Colonic mucosa (tissue), 4 donors: Measurements from ENCODE around the gene PTN. TPM values are rescaled to one million over a fixed set of nuclear protein-coding genes. Genes with fewer than 3 reads are reported as not detected.
"Not testable (repeated sequence)": the region's sequence is repeated elsewhere in the genome, so short reads cannot be mapped to it uniquely, and the experiment has no call there.

Experiments
- DNase-seq: peaks from one replicate; pipeline ENCODE4 v3.0.0-alpha.2; 2020
- H3K27ac ChIP-seq: fragments of 200-600 bp; one replicate; pipeline ENCODE4 v1.8.0; 2021
- H3K27me3 ChIP-seq: fragments of 200-600 bp; one replicate; pipeline ENCODE4 v1.8.0; 2021
- H3K36me3 ChIP-seq: fragments of 200-600 bp; one replicate; pipeline ENCODE4 v1.8.0; 2021
- H3K4me1 ChIP-seq: fragments of 200-600 bp; one replicate; pipeline ENCODE4 v1.8.0; 2021; ENCODE audit warnings: mild to moderate bottlenecking
- H3K4me3 ChIP-seq: fragments of 200-600 bp; one replicate; pipeline ENCODE4 v1.8.0; 2021
- H3K9ac ChIP-seq, 2 donors: one replicate each; pipeline ENCODE4 v1.7.0; 2013; ENCODE audit warnings: control low read depth in 2 of 2, low read depth in 2 of 2, low read length in 2 of 2
- H3K9me3 ChIP-seq: fragments of 200-600 bp; one replicate; pipeline ENCODE4 v1.8.0; 2021
- CTCF ChIP-seq: fragments of 200-600 bp; IDR thresholded peaks from one replicate; pipeline ENCODE4 v1.8.0; 2022; ENCODE audit warnings: antibody characterized with exemption, mild to moderate bottlenecking
- intact Hi-C: fragments of 100-400 bp; cut with DNase I; formaldehyde crosslinking; loops from one replicate; pipeline ENCODE4 v1.14.1; 2022
- total RNA-seq, 2 donors: library from RNA; stranded (reverse); fragmentation: NEBNext Ultra II Directional in 1 of 2; extraction: Animal tissue kit (Norgen Biotek cat#: 25700) in 1 of 2; gene quantifications; one replicate each; pipeline ENCODE4 v1.2.1, GENCODE V29; 2021
- donor health status: healthy.
- donor health status: DM: no; HTN: no; CAD: no.
- donor health status: DM: no; HTN: no; CAD: no.

The PTN gene
- total RNA-seq, 2 donors from 2014 or later: 1.8 to 4.0 TPM

GRCh38 chr7:137266764-137267163 lies 76.8 kb downstream of the PTN start:
- Histone ChIP-seq H3K27ac (no peak overlapping the region), H3K36me3 (no peaks in the 10 kb centered on the region), H3K9me3 (no peaks in the 10 kb centered on the region), H3K27me3 (no peaks in the 10 kb centered on the region), H3K4me1 (no peaks in the 10 kb centered on the region), H3K4me3 (no peak overlapping the region), H3K9ac (no peak overlapping the region)
- DNase-seq: no peak
- intact Hi-C loops: no loop called here
- no peak for TF ChIP-seq CTCF

- H3K27ac ChIP-seq, DNase-seq, H3K9ac ChIP-seq, H3K27me3 ChIP-seq, H3K36me3 ChIP-seq, intact Hi-C loops, H3K4me1 ChIP-seq, H3K4me3 ChIP-seq, H3K9me3 ChIP-seq: not testable (repeated sequence)
These were observed 78.1 kb downstream of the PTN start for GRCh38 chr7:137265480-137265879.

GRCh38 chr7:137262599-137262998 lies 80.9 kb downstream of the PTN start:
- H3K27ac ChIP-seq: no peak overlapping the region
- H3K36me3 ChIP-seq: no peaks in the 10 kb centered on the region
- no peak for TF ChIP-seq CTCF
- no peak overlapping the region for H3K4me3 ChIP-seq
- no peak overlapping the region for H3K9ac ChIP-seq
- H3K4me1 ChIP-seq: no peaks in the 10 kb centered on the region
- intact Hi-C loops: no loop called here
- DNase-seq: no peak
- H3K9me3 ChIP-seq: no peaks in the 10 kb centered on the region
- H3K27me3 ChIP-seq: no peaks in the 10 kb centered on the region

GRCh38 chr7:137258552-137258951 lies 85.0 kb downstream of the PTN start:
- TF ChIP-seq CTCF: no peak
- H3K27me3 ChIP-seq: no peaks in the 10 kb centered on the region
- intact Hi-C loops: no loop called here
- H3K9me3 ChIP-seq: no peaks in the 10 kb centered on the region
- DNase-seq: no peak
- H3K27ac ChIP-seq: no peak overlapping the region
- H3K9ac ChIP-seq: no peak overlapping the region
- no peaks in the 10 kb centered on the region for H3K36me3 ChIP-seq
- no peaks in the 10 kb centered on the region for H3K4me1 ChIP-seq
- no peak overlapping the region for H3K4me3 ChIP-seq

- no peak overlapping the region for H3K9ac ChIP-seq
- TF ChIP-seq CTCF: no peak
- H3K36me3 ChIP-seq: no peaks in the 10 kb centered on the region
- no peaks in the 10 kb centered on the region for H3K27me3 ChIP-seq
- H3K27ac ChIP-seq: no peak overlapping the region
- no peaks in the 10 kb centered on the region for H3K4me1 ChIP-seq
- no peak for DNase-seq
- H3K4me3 ChIP-seq: no peak overlapping the region
- intact Hi-C loops: no loop called here
- H3K9me3 ChIP-seq: no peaks in the 10 kb centered on the region
These were observed 88.8 kb downstream of the PTN start for GRCh38 chr7:137254766-137255165.

GRCh38 chr7:137245890-137246289 lies 97.6 kb downstream of the PTN start:
- no peak overlapping the region for H3K27ac ChIP-seq
- H3K27me3 ChIP-seq: no peaks in the 10 kb centered on the region
- no peak for TF ChIP-seq CTCF
- no peaks in the 10 kb centered on the region for H3K9me3 ChIP-seq
- intact Hi-C loops: no loop called here
- H3K9ac ChIP-seq: no peak overlapping the region
- no peak for DNase-seq
- H3K4me1 ChIP-seq: no peaks in the 10 kb centered on the region
- no peaks in the 10 kb centered on the region for H3K36me3 ChIP-seq
- H3K4me3 ChIP-seq: no peak overlapping the region
